Prostate gland (tissue), 2 donors: ENCODE measurements around the gene UNC93A. TPM values are rescaled to one million over a fixed set of nuclear protein-coding genes. Genes with fewer than 3 reads are reported as not detected.
"Not testable (repeated sequence)": the region's sequence is repeated elsewhere in the genome, so short reads cannot be mapped to it uniquely, and the experiment has no call there.

ENCODE experiments used
- DNase-seq: peaks from one replicate; pipeline ENCODE4 v3.0.0-alpha.2; 2019; ENCODE audit warnings: low spot score
- H3K27ac ChIP-seq, 2 donors: fragments of 200-600 bp; sonication (generic); 2 replicates each; pipeline ENCODE4 v1.5.1; 2017 to 2019
- H3K27me3 ChIP-seq: fragments of 200-600 bp; sonication (generic); replicated peaks from 2 replicates; pipeline ENCODE4 v1.5.1; 2019; ENCODE audit not compliant: insufficient read depth
- H3K36me3 ChIP-seq, 2 donors: fragments of 200-600 bp; sonication (generic); 1 replicate in 1 of 2; 2 replicates in 1 of 2; pipeline versions ENCODE4 v1.5.1 to v1.8.1; 2017 to 2019
- H3K4me1 ChIP-seq: fragments of 200-600 bp; sonication (generic); replicated peaks from 2 replicates; pipeline ENCODE4 v1.5.1; 2019
- H3K4me3 ChIP-seq, 2 donors: fragments of 200-600 bp; sonication (generic); 2 replicates each; pipeline ENCODE4 v1.5.1; 2017 to 2019
- H3K9me3 ChIP-seq: fragments of 200-600 bp; sonication (generic); 2 replicates; pipeline ENCODE4 v1.5.1; 2017
- POLR2A ChIP-seq: fragments of 450-650 bp; IDR thresholded peaks from one replicate; pipeline ENCODE4 v1.6.1; 2016; ENCODE audit warnings: antibody characterized with exemption, mild to moderate bottlenecking
- POLR2AphosphoS5 ChIP-seq: sonication (generic); formaldehyde crosslinking; IDR thresholded peaks from one replicate; pipeline ENCODE4 v1.6.1; 2017; ENCODE audit warnings: antibody characterized with exemption
- WGBS: methylation state at CpG from one replicate; pipeline ENCODE4 v1.1.5; 2018; 5-methylcytosine and 5-hydroxymethylcytosine counted together
- intact Hi-C: fragments of 100-400 bp; cut with DNase I; formaldehyde crosslinking; loops from one replicate; pipeline ENCODE4 v1.14.2; 2022
- total RNA-seq, 2 donors: library from RNA; depleted of rRNA; stranded (reverse); fragments of >200 nt; gene quantifications; one replicate each; pipeline ENCODE4 v1.1.0, GENCODE V29; 2016
- TF ChIP-seq, protein P1 (sequence below), 4 experiments: fragments of 200-600 bp in 2 of 4; fragments of 450-650 bp in 2 of 4; sonication (generic) in 2 of 4; IDR thresholded peaks; 1 replicate in 3 of 4; 2 replicates in 1 of 4; pipeline ENCODE4 v1.5.1; 2016 to 2019; ENCODE audit warnings: antibody characterized with exemption in 4 of 4, mild to moderate bottlenecking in 2 of 4, moderate library complexity in 2 of 4

Gene UNC93A
- total RNA-seq, 2 donors from 2014 or later, result 0.51 to 0.55 TPM

DNA sequence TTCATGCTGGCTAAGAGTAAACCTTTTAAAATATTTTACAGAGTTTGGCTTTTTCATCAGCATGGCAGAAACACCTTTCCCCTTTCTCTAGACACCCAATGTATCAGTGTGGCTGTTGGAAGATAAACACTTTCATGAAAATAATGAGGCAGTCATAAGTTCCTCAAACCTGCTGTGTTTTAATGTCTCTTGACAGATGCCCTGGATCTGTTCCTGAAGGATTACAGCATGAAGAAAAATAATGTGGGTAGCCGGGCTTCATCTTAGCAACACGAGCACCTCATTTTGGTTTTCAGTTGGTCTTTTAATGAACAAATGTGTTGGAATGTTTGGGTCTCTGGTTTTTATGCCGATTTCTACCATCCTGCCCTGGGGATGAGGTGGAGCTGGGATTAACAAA is 45.5 kb upstream of the UNC93A start:
- no peaks in the 10 kb centered on the region for H3K36me3 ChIP-seq
- WGBS, result 89% methylated on average over 3 of the region's 3 CpGs
- no peak for DNase-seq
- no peaks in the 10 kb centered on the region for H3K9me3 ChIP-seq
- H3K27ac ChIP-seq, result no peak overlapping the region
- intact Hi-C loops, result no loop called here
- H3K4me3 ChIP-seq, result no peak overlapping the region
- TF ChIP-seq, protein P1, sequence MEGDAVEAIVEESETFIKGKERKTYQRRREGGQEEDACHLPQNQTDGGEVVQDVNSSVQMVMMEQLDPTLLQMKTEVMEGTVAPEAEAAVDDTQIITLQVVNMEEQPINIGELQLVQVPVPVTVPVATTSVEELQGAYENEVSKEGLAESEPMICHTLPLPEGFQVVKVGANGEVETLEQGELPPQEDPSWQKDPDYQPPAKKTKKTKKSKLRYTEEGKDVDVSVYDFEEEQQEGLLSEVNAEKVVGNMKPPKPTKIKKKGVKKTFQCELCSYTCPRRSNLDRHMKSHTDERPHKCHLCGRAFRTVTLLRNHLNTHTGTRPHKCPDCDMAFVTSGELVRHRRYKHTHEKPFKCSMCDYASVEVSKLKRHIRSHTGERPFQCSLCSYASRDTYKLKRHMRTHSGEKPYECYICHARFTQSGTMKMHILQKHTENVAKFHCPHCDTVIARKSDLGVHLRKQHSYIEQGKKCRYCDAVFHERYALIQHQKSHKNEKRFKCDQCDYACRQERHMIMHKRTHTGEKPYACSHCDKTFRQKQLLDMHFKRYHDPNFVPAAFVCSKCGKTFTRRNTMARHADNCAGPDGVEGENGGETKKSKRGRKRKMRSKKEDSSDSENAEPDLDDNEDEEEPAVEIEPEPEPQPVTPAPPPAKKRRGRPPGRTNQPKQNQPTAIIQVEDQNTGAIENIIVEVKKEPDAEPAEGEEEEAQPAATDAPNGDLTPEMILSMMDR (IDR thresholded peaks at IDR 0.05), result no peak
- TF ChIP-seq POLR2A, result no peak
- no peak for TF ChIP-seq POLR2AphosphoS5
- no peaks in the 10 kb centered on the region for H3K27me3 ChIP-seq
- no peaks in the 10 kb centered on the region for H3K4me1 ChIP-seq

DNA sequence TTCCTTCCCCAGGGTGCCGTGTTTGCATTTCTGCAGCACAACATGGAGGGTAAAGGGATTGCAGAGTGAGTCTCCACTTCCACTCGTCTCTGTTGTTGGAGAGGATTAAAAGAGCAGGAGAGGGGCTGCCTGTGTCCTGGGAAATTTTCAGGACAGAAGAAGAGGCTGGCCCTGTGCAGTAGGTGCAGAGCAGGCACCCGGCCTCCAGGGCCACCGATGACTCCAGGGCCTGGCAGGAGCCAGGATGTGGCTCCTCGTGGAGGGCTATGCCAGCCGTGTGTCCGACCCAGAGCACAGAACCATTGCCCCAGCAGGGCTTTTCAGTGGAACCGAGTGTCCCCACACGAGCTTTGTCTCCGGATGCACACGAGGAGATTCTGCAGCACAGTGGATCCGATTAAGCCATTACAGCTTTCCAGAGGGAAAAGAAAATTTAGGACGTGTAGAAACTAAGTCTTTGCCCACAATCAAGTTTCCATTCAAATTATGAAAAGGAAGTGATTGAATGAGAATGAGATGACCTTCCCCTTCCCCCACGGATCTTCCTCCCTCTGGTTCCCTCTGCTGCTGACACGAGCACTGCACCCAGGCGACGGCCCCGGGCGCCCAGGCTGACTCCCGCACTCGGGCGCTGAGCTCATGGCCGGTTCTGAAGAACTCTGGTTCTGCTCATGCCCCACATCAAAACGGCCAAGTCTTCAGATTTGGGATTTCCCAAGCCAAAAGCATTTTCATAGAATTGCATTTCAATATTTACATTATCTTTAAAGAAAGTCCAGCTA is 43.1 kb upstream of the UNC93A start:
- no peak for TF ChIP-seq POLR2AphosphoS5
- TF ChIP-seq, protein P1 (IDR thresholded peaks at IDR 0.05), result no peak
- TF ChIP-seq POLR2A, result no peak
- no peaks in the 10 kb centered on the region for H3K4me1 ChIP-seq
- H3K27me3 ChIP-seq, result no peaks in the 10 kb centered on the region
- 80% methylated on average over 23 of the region's 24 CpGs for WGBS
- H3K9me3 ChIP-seq, result no peaks in the 10 kb centered on the region
- H3K27ac ChIP-seq, result no peak overlapping the region
- intact Hi-C loops, result no loop called here
- no peaks in the 10 kb centered on the region for H3K36me3 ChIP-seq
- H3K4me3 ChIP-seq, result no peak overlapping the region
- no peak for DNase-seq

DNA sequence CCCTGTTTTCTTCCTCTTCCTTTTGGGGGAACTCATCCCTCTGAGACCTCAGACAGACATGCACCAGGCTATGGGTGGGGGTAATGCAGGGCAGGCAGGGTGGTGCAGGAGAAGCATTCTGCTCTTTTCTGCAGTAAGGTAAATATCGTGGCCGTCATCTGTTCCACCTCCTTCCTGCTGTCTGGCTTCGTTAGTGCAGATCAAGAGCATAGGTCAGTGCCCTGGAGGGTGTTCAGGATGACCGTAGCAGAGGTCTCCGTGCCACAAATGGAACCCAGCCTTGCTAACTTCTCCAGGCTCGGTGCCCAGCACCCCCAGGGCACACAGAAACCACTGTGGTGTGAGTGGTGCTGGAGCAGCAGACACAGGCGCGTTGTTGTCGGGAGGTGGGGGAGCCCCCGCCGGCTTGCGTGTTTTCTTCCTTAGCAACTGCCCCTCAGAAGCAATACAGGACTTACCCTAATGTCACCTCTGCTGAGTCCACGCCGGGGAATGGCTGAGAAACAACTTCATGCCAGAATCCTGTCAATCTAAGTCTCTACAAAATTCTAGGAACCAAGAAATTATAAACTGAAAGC is 42.1 kb upstream of the UNC93A start:
- H3K36me3 ChIP-seq, H3K4me3 ChIP-seq, DNase-seq, H3K27ac ChIP-seq, H3K27me3 ChIP-seq, H3K9me3 ChIP-seq, intact Hi-C loops, H3K4me1 ChIP-seq: not testable (repeated sequence)
- 78% methylated on average over 14 of the region's 14 CpGs for WGBS

DNA sequence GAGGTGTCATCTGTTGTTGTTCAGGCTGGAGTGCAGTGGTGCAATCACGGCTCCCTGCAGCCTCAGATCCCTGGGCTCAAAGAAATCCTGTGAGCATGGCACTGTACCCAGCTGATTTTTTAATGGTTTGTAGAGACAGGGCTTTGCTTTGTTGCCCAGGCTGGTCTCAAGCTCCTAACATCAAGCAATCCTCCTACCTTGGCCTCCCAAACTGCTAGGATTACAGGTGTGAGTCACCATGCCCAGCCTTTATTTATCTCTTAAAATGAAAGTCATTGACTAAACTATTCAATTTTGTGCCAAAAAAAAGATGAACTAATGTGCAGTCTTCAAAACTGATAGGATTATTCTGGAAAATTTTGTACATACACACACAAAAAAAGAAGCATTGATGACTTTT is 38.8 kb upstream of the UNC93A start:
- 100% methylated on average over 1 of the region's 1 CpG for WGBS
- H3K27ac ChIP-seq, result no peak overlapping the region
- TF ChIP-seq, protein P1 (IDR thresholded peaks at IDR 0.05), result no peak
- TF ChIP-seq POLR2A (no peak), POLR2AphosphoS5 (no peak)

DNA sequence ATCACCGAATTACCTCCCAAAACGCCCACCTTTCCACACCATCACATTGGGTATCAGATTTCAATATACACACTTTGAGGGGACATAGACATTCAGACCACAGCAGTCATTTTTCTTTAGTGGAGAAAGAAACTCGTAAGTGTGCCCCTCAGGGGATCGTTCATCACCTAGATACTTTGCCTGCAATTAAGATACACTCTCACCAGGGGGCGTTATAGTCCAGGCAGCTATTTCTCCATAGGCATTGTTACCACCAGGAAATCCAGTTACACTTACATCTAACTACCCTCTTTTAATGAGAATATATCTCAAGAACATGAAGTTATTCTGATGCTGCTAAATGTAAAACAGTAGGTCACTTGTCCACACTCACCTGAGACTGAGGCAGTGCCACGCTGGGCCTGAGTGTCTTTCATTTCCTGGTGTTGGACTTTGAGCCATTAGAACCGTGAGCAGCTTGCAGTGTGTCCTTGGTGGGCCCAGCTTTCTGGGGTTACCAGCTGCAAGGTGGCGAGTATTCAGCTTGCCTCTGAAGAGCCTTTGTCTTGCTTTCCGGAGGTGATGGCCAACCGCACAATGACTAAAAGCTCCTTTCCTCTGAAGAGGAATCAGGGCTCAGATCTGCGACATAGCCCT is 35.1 kb upstream of the UNC93A start:
- H3K9me3 ChIP-seq, result no peaks in the 10 kb centered on the region
- WGBS, result 91% methylated on average over 11 of the region's 11 CpGs

More for the DNA sequence above, 38.8 kb upstream of the UNC93A start:
- DNase-seq, result no peak
- Histone ChIP-seq H3K36me3 (no peaks in the 10 kb centered on the region), H3K4me3 (no peak overlapping the region), H3K9me3 (no peaks in the 10 kb centered on the region), H3K27me3 (no peaks in the 10 kb centered on the region), H3K4me1 (no peaks in the 10 kb centered on the region)
- intact Hi-C loops, result no loop called here

More for the DNA sequence above, 35.1 kb upstream of the UNC93A start:
- H3K27ac ChIP-seq, result no peak overlapping the region
- H3K36me3 ChIP-seq, result no peaks in the 10 kb centered on the region
- no peak overlapping the region for H3K4me3 ChIP-seq
- intact Hi-C loops, result no loop called here
- no peaks in the 10 kb centered on the region for H3K27me3 ChIP-seq
- H3K4me1 ChIP-seq, result no peaks in the 10 kb centered on the region
- TF ChIP-seq POLR2AphosphoS5, result no peak
- TF ChIP-seq, protein P1 (IDR thresholded peaks at IDR 0.05), result no peak
- TF ChIP-seq POLR2A, result no peak
- no peak for DNase-seq
